ENCODE results near the gene RSPH6A. TPM values are rescaled to one million over a fixed set of nuclear protein-coding genes. Genes with fewer than 3 reads are reported as not detected.
A peak's percentile ranks its signal among the peaks of the same experiment; 100 is the strongest.

The RSPH6A gene
- total RNA-seq, 1 donor from 2014 or later, result not detected

- Histone ChIP-seq H3K36me3 (ENCODE audit: control insufficient read depth, insufficient read depth, low read length) (peaks cover 2% of the 10 kb centered on the region), H3K27me3 (ENCODE audit: control insufficient read depth, insufficient read depth, low read length) (no peaks in the 10 kb centered on the region), H3K4me3 (ENCODE audit: low read depth, low read length) (no peak overlapping the region)
- DNase-seq (ENCODE audit: low read depth), result no peak
- peak; percentile 26 for TF ChIP-seq CTCF (IDR thresholded peaks at IDR 0.05; ENCODE audit: insufficient read depth, low read length, poor library complexity, severe bottlenecking)
Measured at GRCh38 chr19:45848922-45849321, 33.8 kb upstream of the RSPH6A start.

- TF ChIP-seq CTCF (IDR thresholded peaks at IDR 0.05; ENCODE audit: insufficient read depth, low read length, poor library complexity, severe bottlenecking), result no peak
- H3K4me3 ChIP-seq (ENCODE audit: low read depth, low read length), result no peak overlapping the region
- no peaks in the 10 kb centered on the region for H3K27me3 ChIP-seq (ENCODE audit: control insufficient read depth, insufficient read depth, low read length)
- peaks cover 1% of the 10 kb centered on the region for H3K36me3 ChIP-seq (ENCODE audit: control insufficient read depth, insufficient read depth, low read length)
- no peak for DNase-seq (ENCODE audit: low read depth)
Measured at GRCh38 chr19:45847663-45848062, 32.6 kb upstream of the RSPH6A start.

GRCh38 chr19:45842198-45842597, 27.1 kb upstream of the RSPH6A start:
- Histone ChIP-seq H3K27me3 (ENCODE audit: control insufficient read depth, insufficient read depth, low read length) (no peaks in the 10 kb centered on the region), H3K4me3 (ENCODE audit: low read depth, low read length) (no peak overlapping the region), H3K36me3 (ENCODE audit: control insufficient read depth, insufficient read depth, low read length) (peaks cover 6% of the 10 kb centered on the region)
- DNase-seq (ENCODE audit: low read depth), result no peak
- no peak for TF ChIP-seq CTCF (IDR thresholded peaks at IDR 0.05; ENCODE audit: insufficient read depth, low read length, poor library complexity, severe bottlenecking)

GRCh38 chr19:45834970-45835369, 19.9 kb upstream of the RSPH6A start:
- no peak for DNase-seq (ENCODE audit: low read depth)
- no peak overlapping the region for H3K4me3 ChIP-seq (ENCODE audit: low read depth, low read length)
- TF ChIP-seq CTCF (IDR thresholded peaks at IDR 0.05; ENCODE audit: insufficient read depth, low read length, poor library complexity, severe bottlenecking), result no peak
- H3K27me3 ChIP-seq (ENCODE audit: control insufficient read depth, insufficient read depth, low read length), result no peaks in the 10 kb centered on the region
- H3K36me3 ChIP-seq (ENCODE audit: control insufficient read depth, insufficient read depth, low read length), result peaks cover 7% of the 10 kb centered on the region

- Histone ChIP-seq H3K4me3 (ENCODE audit: low read depth, low read length) (no peak overlapping the region), H3K36me3 (ENCODE audit: control insufficient read depth, insufficient read depth, low read length) (peaks cover 8% of the 10 kb centered on the region), H3K27me3 (ENCODE audit: control insufficient read depth, insufficient read depth, low read length) (no peaks in the 10 kb centered on the region)
- TF ChIP-seq CTCF (IDR thresholded peaks at IDR 0.05; ENCODE audit: insufficient read depth, low read length, poor library complexity, severe bottlenecking), result no peak
- no peak for DNase-seq (ENCODE audit: low read depth)
Measured at GRCh38 chr19:45828945-45829344, 13.8 kb upstream of the RSPH6A start.

- no peak for DNase-seq (ENCODE audit: low read depth)
- no peak for TF ChIP-seq CTCF (IDR thresholded peaks at IDR 0.05; ENCODE audit: insufficient read depth, low read length, poor library complexity, severe bottlenecking)
- H3K4me3 ChIP-seq (ENCODE audit: low read depth, low read length), result no peak overlapping the region
- peaks cover 8% of the 10 kb centered on the region for H3K36me3 ChIP-seq (ENCODE audit: control insufficient read depth, insufficient read depth, low read length)
- H3K27me3 ChIP-seq (ENCODE audit: control insufficient read depth, insufficient read depth, low read length), result no peaks in the 10 kb centered on the region
Measured at GRCh38 chr19:45828523-45828922, 13.4 kb upstream of the RSPH6A start.
